Neuronal stem cell (in vitro differentiated cells): Measurements from ENCODE around the gene BLM.

Experiments used
- DNase-seq: peaks from one replicate; pipeline ENCODE4 v3.0.0-alpha.2; 2013; ENCODE audit warnings: low spot score
- H2AFZ ChIP-seq: one replicate; pipeline ENCODE4 v1.6.1; 2013; ENCODE audit warnings: mild to moderate bottlenecking, low read length, inconsistent platforms
- H2AK5ac ChIP-seq: 2 replicates; pipeline ENCODE4 v1.6.1; 2013; ENCODE audit warnings: low read depth, mild to moderate bottlenecking, inconsistent platforms, low read length, moderate library complexity, mixed read lengths
- H2BK120ac ChIP-seq: 2 replicates; pipeline ENCODE4 v1.6.1; 2013; ENCODE audit warnings: low read depth, mild to moderate bottlenecking, inconsistent platforms, low read length, moderate library complexity, mixed read lengths
- H2BK12ac ChIP-seq: one replicate; pipeline ENCODE4 v1.6.1; 2013; ENCODE audit warnings: low read length, inconsistent platforms
- H2BK15ac ChIP-seq: 2 replicates; pipeline ENCODE4 v1.6.1; 2013; ENCODE audit warnings: mild to moderate bottlenecking, low read length, inconsistent platforms, mixed read lengths
- H2BK5ac ChIP-seq: one replicate; pipeline ENCODE4 v1.6.1; 2013; ENCODE audit warnings: inconsistent platforms, mild to moderate bottlenecking, low read length, moderate library complexity
- H3K14ac ChIP-seq: one replicate; pipeline ENCODE4 v1.6.1; 2013; ENCODE audit warnings: low read length, inconsistent platforms
- H3K18ac ChIP-seq: 2 replicates; pipeline ENCODE4 v1.6.1; 2013; ENCODE audit warnings: low read length, inconsistent platforms
- H3K23ac ChIP-seq: 2 replicates; pipeline ENCODE4 v1.6.1; 2013; ENCODE audit warnings: low read depth, mild to moderate bottlenecking, mixed read lengths, low read length, inconsistent platforms; ENCODE audit not compliant: poor library complexity
- H3K27ac ChIP-seq: replicated peaks from 3 replicates; pipeline ENCODE4 v1.5.1; 2013; ENCODE audit warnings: low read length, inconsistent platforms
- H3K27me3 ChIP-seq, 3 experiments: 2 replicates each; pipeline ENCODE4 v1.6.1; 2013; ENCODE audit warnings: low read length in 3 of 3, mild to moderate bottlenecking in 2 of 3, inconsistent platforms in 1 of 3, low read depth in 1 of 3, mixed read lengths in 1 of 3, moderate library complexity in 1 of 3; ENCODE audit not compliant: control insufficient read depth in 3 of 3, insufficient read depth in 3 of 3
- H3K36me3 ChIP-seq, 2 donors: replicated peaks in 1 of 2; 2 replicates each; pipeline ENCODE4 v1.6.1; 2013; ENCODE audit warnings: low read length in 2 of 2; ENCODE audit not compliant: control insufficient read depth in 2 of 2, insufficient read depth in 2 of 2
- H3K4ac ChIP-seq: 2 replicates; pipeline ENCODE4 v1.6.1; 2013; ENCODE audit warnings: inconsistent platforms, mild to moderate bottlenecking, low read length, moderate library complexity
- H3K4me1 ChIP-seq, 2 donors: 1 replicate in 1 of 2; 2 replicates in 1 of 2; pipeline ENCODE4 v1.6.1; 2013; ENCODE audit warnings: low read length in 2 of 2, low read depth in 1 of 2; ENCODE audit not compliant: control insufficient read depth in 2 of 2, insufficient read depth in 1 of 2
- H3K4me2 ChIP-seq: one replicate; pipeline ENCODE4 v1.6.1; 2013; ENCODE audit warnings: mild to moderate bottlenecking, low read length, inconsistent platforms; ENCODE audit not compliant: insufficient read depth, poor library complexity, severe bottlenecking
- H3K4me3 ChIP-seq, 2 donors: 2 replicates each; pipeline ENCODE4 v1.5.1; 2013; ENCODE audit warnings: low read length in 2 of 2, mild to moderate bottlenecking in 2 of 2, inconsistent platforms in 1 of 2, moderate library complexity in 1 of 2
- H3K79me1 ChIP-seq: one replicate; pipeline ENCODE4 v1.6.1; 2013; ENCODE audit warnings: low read depth, mild to moderate bottlenecking, inconsistent platforms, low read length, moderate library complexity
- H3K9ac ChIP-seq: one replicate; pipeline ENCODE4 v1.6.1; 2013; ENCODE audit warnings: mild to moderate bottlenecking, low read depth, low read length, inconsistent platforms; ENCODE audit not compliant: poor library complexity
- H3K9me3 ChIP-seq, 2 donors: replicated peaks in 1 of 2; 2 replicates each; pipeline versions ENCODE3 to v1.6.1; 2013; ENCODE audit warnings: low read length in 2 of 2, mild to moderate bottlenecking in 2 of 2, inconsistent platforms in 1 of 2, low read depth in 1 of 2, mixed read lengths in 1 of 2, moderate library complexity in 1 of 2; ENCODE audit not compliant: control insufficient read depth in 2 of 2, insufficient read depth in 1 of 2
- H4K8ac ChIP-seq: one replicate; pipeline ENCODE4 v1.6.1; 2013; ENCODE audit warnings: low read depth, mild to moderate bottlenecking, inconsistent platforms, low read length, moderate library complexity
- H4K91ac ChIP-seq: one replicate; pipeline ENCODE4 v1.6.1; 2013; ENCODE audit warnings: low read length, low read depth, mild to moderate bottlenecking, inconsistent platforms; ENCODE audit not compliant: poor library complexity
- WGBS, 2 donors: extraction: QIAGEN DNeasy Blood & Tissue Kit; methylation state at CpG; one replicate each; pipeline ENCODE4 v1.1.7; 2013; ENCODE audit warnings: missing lambda C conversion rate in 2 of 2, mixed read lengths in 1 of 2; ENCODE audit not compliant: insufficient read length in 2 of 2, insufficient replicate concordance in 1 of 2; ENCODE audit errors: extremely low coverage in 2 of 2; 5-methylcytosine and 5-hydroxymethylcytosine counted together

BLM gene

DNA sequence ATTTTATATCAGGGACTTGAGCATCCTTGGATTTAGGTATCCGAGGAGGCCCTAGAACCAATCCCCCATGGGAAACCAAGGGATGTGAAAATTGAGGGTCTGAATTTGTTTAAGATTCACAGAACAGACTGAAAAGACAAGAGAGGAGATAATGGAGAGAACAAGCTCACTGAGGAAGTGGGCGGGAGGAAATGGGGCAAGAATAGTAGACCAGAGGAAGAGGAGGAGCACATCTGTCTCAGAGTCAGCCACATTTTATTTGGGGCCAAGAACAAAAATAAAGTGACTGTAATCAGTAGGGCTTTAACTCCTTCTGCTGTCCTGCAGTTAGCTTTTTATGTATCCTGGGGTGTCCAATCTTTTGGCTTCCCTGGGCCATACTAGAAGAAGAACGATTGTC is 63.8 kb downstream of the BLM start:
- no peaks in the 10 kb centered on the region for H3K27me3 ChIP-seq
- no peak overlapping the region for H3K4ac ChIP-seq
- no peaks in the 10 kb centered on the region for H3K79me1 ChIP-seq
- peaks cover 12 to 88% of the 10 kb centered on the region in 2 donors for H3K36me3 ChIP-seq
- no peak overlapping the region for H2AFZ ChIP-seq
- no peaks in the 10 kb centered on the region for H3K4me1 ChIP-seq
- H3K9ac ChIP-seq = no peak overlapping the region
- no peak overlapping the region for H4K91ac ChIP-seq
- no peak overlapping the region for H4K8ac ChIP-seq
- no peak overlapping the region for H2BK15ac ChIP-seq
- no peak overlapping the region for H3K18ac ChIP-seq
- no peak overlapping the region for H3K27ac ChIP-seq
- H3K9me3 ChIP-seq = no peaks in the 10 kb centered on the region
- H3K4me3 ChIP-seq = no peak overlapping the region
- no peak overlapping the region for H3K14ac ChIP-seq
- H2BK5ac ChIP-seq = no peak overlapping the region
- DNase-seq = no peak
- no CpG with 5 or more reads among the region's 3 CpGs for WGBS, 2 donors
- H3K23ac ChIP-seq = no peak overlapping the region
- H3K4me2 ChIP-seq = no peak overlapping the region
- H2AK5ac ChIP-seq = no peak overlapping the region
- no peak overlapping the region for H2BK120ac ChIP-seq
- H2BK12ac ChIP-seq = no peak overlapping the region

GRCh38 chr15:90782442-90782841 is 65.3 kb downstream of the BLM start:
- H2AK5ac ChIP-seq = no peak overlapping the region
- no CpG with 5 or more reads among the region's 2 CpGs for WGBS, 2 donors

DNA sequence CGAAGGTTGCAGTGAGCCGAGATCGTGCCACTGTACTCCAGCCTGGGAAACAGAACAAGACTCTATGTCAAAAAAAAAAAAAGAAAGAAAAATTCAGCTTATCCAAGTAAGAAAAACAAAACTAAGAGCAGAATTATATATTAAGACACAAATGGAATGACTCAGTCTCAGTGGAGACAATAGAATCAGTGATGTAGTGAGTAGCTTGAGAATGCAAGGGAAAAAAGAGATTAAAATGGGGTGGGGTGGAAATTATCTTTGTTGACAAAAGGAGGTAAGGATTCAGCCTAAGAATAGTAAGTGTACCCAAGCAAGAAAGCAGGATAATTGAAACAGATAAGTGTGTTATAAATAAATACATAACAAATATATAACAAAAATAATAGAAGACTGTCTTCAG is 70.7 kb downstream of the BLM start:
- no peak for DNase-seq
- Histone ChIP-seq H3K9ac (no peak overlapping the region), H3K27ac (no peak overlapping the region), H3K4me2 (no peak overlapping the region), H2AFZ (no peak overlapping the region), H2BK120ac (no peak overlapping the region), H3K79me1 (no peaks in the 10 kb centered on the region), H4K91ac (no peak overlapping the region), H3K36me3 (peaks cover 16 to 92% of the 10 kb centered on the region in 2 donors), H3K4me3 (no peak overlapping the region), H3K4ac (no peak overlapping the region), H3K23ac (no peak overlapping the region), H3K4me1 (no peaks in the 10 kb centered on the region), H2BK5ac (no peak overlapping the region), H4K8ac (no peak overlapping the region), H2AK5ac (no peak overlapping the region), H3K14ac (no peak overlapping the region), H2BK12ac (no peak overlapping the region), H3K18ac (no peak overlapping the region), H3K27me3 (no peaks in the 10 kb centered on the region), H2BK15ac (no peak overlapping the region), H3K9me3 (no peaks in the 10 kb centered on the region)
- no CpG with 5 or more reads among the region's 3 CpGs for WGBS, 2 donors

More at GRCh38 chr15:90782442-90782841, 65.3 kb downstream of the BLM start:
- H2BK12ac ChIP-seq = no peak overlapping the region
- H3K18ac ChIP-seq = no peak overlapping the region
- H3K79me1 ChIP-seq = no peaks in the 10 kb centered on the region
- no peak overlapping the region for H3K4ac ChIP-seq
- no peak overlapping the region for H2BK120ac ChIP-seq
- H2BK15ac ChIP-seq = no peak overlapping the region
- H3K9me3 ChIP-seq = no peaks in the 10 kb centered on the region
- no peak overlapping the region for H3K23ac ChIP-seq
- H4K8ac ChIP-seq = no peak overlapping the region
- H3K27ac ChIP-seq = no peak overlapping the region
- H3K4me3 ChIP-seq = no peak overlapping the region
- no peaks in the 10 kb centered on the region for H3K27me3 ChIP-seq
- H3K36me3 ChIP-seq = peaks cover 12 to 88% of the 10 kb centered on the region in 2 donors
- no peak overlapping the region for H4K91ac ChIP-seq
- no peak overlapping the region for H2BK5ac ChIP-seq
- H3K14ac ChIP-seq = no peak overlapping the region
- H2AFZ ChIP-seq = no peak overlapping the region
- no peak for DNase-seq
- no peak overlapping the region for H3K4me2 ChIP-seq
- H3K9ac ChIP-seq = no peak overlapping the region
- no peaks in the 10 kb centered on the region for H3K4me1 ChIP-seq

DNA sequence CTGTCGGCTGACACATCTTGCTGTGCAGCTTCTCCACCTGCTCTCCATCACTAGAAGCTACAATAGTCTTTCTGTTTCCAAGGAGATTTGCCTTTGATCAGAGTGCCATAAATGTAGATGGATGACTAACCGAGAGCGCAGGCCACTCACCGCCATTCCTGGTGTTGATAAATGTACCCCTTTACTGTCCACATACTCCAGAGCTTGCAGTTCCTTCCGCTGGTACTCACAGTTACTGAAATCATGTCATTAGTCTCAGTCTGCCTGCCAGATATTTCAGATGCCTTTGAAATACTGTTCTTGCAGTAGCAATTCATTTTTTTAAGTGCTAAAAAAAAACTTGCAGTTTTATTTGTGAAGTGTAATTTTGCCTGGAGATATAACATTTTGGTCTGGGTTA is 72.3 kb downstream of the BLM start:
- no peak overlapping the region for H4K8ac ChIP-seq
- H2AFZ ChIP-seq = no peak overlapping the region
- no peak overlapping the region for H3K9ac ChIP-seq
- H3K9me3 ChIP-seq = no peaks in the 10 kb centered on the region
- no peak overlapping the region for H4K91ac ChIP-seq
- no CpG with 5 or more reads among the region's 5 CpGs for WGBS, 2 donors
- H3K4ac ChIP-seq = no peak overlapping the region
- H3K18ac ChIP-seq = no peak overlapping the region
- no peak overlapping the region for H3K23ac ChIP-seq
- no peak overlapping the region for H3K4me3 ChIP-seq
- no peak for DNase-seq
- H2AK5ac ChIP-seq = no peak overlapping the region
- no peak overlapping the region for H3K14ac ChIP-seq
- no peak overlapping the region for H2BK120ac ChIP-seq
- no peaks in the 10 kb centered on the region for H3K79me1 ChIP-seq
- H3K27me3 ChIP-seq = no peaks in the 10 kb centered on the region
- H2BK12ac ChIP-seq = no peak overlapping the region
- no peak overlapping the region for H3K4me2 ChIP-seq
- no peak overlapping the region for H2BK15ac ChIP-seq
- H2BK5ac ChIP-seq = no peak overlapping the region
- peaks cover 18 to 96% of the 10 kb centered on the region in 2 donors for H3K36me3 ChIP-seq
- no peak overlapping the region for H3K27ac ChIP-seq
- no peaks in the 10 kb centered on the region for H3K4me1 ChIP-seq
